ENCODE measurements around the gene EID3.
A peak's percentile ranks its signal among the peaks of the same experiment; 100 is the strongest.
"Not testable (repeated sequence)": the region's sequence is repeated elsewhere in the genome, so short reads cannot be mapped to it uniquely, and the experiment has no call there.

The EID3 gene

DNA sequence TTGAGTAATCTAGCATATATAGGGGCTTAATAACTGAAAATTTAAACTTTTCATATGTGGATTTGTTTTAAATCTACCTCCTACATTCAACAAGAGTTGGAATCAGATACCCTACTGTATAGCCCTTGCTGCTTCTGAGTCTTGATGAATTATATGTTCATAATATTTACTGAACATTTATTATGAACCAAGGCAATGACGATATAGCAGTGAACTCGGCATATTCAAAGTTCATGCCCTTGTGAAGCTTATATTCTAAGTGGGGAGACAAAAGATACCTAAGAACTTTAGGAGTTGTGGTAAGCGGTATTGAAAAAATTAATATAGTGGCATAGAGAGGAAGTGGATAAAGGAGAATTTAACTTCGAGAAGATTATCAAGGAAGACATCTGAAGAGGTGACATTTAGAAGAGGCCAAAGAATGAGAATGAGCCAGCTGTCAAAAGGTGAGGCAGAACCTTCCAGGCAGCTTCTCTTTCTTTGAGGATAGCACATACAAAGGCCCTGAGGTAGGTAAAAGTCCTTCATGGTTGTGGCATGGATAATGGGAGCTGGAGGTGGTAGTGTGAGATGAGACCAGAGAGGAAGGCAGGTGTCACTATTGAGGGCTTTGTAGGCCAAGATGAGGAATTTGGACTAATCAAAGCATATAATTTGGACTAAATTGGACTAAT is 10.2 kb downstream of the EID3 start:
- no peak for DNase-seq

DNA sequence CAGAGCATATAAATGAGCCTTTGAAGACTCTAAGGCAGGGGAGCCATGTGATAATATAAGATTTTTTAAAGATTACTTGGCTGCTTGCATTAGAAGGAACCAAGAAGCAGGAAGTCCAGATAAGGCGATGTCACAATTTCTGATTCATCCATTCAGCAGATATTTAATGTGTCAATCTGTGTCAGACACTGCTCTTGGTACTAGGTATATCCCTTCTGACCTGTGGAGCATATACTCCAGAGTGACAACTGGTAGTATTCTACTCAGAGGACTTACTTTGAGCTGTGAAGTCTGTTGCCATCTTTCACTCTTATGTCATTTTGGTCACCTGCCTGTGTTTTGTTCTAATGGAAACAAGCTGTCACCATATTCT is 10.7 kb downstream of the EID3 start:
- DNase-seq = peak; percentile 70 to 75

DNA sequence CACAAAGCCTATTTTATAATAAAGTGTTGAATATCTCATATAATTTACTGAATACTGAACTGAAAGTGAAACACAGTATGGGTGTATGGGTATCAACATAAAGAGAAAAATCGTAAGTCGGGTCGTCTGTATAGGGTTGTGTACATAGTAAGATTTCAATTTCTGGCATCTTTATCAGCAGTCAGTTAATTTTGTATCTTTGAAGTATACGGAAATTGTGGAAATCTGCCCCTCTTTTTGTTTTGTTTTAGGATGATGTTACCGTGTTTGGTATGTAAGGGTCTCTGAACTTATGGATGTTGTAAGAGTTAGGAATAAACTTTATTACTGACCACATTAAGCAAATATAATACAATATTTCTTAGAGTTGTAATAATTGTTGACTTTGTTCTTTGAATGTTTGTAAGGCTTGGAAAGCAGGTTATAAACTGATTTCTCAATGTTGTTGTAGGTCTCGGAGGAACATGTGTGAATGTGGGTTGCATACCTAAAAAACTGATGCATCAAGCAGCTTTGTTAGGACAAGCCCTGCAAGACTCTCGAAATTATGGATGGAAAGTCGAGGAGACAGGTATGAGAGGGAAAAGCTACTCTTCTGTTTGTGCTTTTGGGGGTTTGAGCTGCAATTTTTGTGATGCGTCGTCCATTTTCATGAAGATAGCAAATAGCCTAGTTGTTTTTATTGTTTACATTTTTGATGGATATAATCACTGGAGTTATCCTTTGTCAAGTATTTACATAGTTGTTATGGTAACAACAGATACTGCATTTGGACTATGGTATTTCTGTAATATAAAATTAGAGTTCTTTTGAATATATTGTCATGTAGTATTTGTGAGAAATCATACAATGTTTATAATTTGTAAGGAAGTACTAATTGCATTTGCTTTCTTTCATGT is 12.0 kb downstream of the EID3 start:
- DNase-seq = no peak

DNA sequence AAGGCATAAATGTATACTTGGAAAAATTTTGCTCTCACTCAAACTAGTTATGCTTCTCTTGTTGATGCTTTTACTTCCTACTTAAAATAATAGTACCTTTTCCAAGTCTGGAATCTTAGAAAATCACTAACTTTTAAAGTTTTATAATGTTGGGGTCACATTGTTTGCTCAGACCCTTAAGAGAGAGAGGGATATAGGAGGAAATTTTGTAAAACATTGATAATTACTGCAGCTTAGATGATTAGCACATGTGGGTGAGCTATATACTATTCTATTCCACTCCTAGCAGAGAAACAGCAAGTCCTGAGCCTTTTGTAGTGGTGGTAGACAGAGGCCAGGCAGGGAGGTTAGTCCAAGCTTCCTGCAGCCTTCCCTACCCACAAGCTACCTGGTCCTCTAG is 13.4 kb downstream of the EID3 start:
- no peak for DNase-seq

DNA sequence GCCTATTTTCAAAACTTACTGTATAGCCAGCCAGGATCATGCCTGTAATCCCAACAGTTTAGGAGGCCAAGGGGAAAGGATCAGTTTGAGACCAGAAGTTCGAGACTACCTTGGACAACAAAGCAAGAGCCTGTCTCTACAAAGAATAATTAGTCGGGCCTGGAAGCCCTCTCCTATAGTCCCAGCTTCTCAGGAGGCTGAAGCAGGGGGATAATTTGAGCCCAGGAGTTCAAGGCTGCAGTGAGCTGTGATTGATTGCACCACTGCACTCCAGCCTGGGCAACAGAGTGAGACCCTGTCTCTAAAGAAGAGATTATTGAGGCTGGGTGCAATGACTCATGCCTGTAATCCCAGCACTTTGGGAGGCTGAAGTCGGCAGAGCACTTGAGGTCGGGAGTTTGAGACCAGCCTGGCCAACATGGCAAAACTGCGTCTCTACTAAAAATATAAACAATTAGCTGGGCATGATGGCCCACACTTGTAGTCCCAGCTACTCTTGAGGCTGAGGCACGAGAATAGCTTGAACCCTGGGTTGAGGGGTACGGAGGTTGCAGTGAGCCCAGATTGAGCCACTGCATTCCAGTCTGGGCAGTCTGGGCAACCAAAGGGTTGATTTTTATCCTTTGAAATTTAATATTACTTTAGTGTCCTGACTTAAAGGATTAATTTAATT is 14.1 kb downstream of the EID3 start:
- DNase-seq = no peak

DNA sequence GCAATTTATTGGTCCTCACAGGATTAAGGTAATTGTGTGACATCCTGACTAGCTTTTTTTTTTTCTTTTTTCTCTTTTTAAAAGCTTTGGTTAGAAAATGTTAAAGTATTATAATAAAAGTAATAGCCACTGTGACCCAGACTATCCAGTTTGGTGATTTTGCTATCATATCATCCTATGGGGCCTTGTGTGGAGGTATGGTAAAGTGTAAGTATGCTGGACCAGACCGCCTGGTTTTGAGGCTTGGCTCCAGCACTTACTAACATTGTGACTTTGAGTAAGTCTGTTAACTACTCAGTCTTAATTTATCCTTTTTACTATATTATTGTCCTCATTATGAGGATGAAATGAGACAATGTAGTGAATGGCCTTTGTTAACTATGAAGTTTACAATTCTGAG is 15.5 kb downstream of the EID3 start:
- no peak for DNase-seq

DNA sequence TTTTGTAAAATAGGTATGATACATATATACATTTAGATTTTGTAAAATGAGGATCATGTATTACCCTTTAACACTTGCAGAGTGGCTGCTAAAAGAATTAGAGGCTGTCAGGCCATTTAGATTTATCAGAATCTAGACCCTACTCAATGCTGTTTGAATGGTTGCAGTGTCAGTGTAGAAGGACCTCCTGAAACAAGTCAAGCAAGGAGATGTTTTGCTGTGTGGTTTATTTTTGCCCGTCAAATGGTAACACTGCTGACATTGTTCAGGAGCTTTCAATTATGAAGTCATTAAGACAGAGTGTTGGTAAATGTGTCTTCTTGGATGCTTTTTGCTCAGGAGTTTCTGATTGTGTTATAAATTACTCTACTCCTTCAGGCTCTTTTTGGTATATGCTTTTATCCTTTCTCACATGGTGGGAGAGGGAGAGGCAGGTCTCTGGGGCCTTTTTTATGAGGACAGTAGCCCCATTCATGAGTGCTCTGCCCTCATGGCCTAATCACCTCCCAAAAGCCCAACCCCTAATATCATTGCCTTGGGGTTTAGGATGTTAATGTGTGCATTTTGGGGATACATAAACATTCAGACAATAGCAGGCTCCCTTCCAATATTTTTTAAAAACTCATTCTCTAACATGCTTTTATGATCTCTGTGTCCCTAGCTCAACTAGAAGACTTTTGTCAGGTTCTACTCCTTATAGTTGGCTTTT is 16.5 kb downstream of the EID3 start:
- DNase-seq = no peak

DNA sequence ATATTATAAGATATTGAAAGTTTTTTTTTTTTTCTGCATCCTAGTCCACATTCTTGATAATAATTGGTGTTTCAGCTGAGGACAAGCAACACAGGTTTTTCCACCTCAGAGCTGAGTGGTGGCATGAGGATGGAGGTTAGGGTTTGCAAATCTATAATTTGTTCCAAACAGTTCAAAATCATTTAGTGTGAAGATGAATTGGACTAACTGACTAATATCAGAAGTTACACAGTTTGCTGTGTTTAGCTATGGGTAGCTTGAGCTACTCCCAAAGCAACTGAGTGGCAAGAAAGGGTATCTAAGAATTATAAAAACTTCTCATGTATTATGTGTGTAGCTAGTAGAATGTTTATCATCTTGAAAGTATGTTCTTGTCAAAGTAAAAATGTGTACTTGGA is 17.1 kb downstream of the EID3 start:
- no peak for DNase-seq

DNA sequence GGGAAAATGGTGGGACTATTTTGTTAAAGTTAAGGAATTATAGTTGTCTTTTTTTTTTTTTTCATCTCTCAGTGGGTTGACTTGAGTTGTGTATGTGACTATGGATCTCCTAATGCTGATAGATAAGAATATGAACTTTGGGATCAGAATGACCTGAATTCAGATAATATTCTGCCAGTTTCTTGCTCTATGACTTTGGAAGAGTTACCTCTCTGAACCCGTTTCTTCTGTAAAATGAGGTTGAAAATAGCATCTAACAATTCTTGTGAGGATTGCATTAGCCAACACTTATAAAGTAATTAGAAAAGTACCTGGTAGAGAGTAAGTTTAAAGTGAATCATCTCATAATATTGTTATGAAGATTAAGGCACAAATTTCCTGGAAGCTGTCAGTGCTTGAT is 18.4 kb downstream of the EID3 start:
- DNase-seq = no peak

DNA sequence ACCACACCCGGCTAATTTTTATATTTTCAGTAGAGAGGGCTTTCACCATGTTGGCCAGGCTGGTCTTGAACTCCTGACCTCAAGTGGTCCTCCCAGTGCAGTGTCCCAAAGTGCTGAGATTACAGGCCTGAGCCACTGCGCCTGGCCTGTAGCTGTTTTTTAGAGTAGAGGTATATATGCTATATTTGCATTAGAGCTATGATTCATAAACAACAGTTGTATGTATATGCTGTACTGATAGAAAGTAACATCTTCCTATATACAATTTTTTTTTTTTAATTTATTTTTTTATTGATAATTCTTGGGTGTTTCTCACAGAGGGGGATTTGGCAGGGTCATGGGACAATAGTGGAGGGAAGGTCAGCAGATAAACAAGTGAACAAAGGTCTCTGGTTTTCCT is 19.0 kb downstream of the EID3 start:
- not testable (repeated sequence) for DNase-seq

DNA sequence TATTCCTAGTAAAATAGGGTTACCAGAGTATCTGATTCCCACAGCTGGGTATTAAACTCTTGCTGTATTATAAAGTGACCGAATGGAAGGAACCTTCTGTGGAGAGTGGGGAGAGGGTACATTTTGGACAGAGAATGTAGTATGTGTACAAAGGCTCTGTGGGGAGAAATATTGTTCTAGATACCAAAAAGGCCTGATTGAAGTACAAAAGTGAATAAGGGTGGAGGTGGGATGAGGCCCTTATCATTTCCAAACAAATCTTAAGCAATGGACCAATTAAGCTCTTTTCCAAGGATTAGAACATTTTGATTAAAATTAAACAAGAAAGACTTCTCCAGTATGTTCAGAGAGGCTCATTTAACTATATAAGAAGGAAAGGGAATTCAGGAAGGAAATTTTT is 20.4 kb downstream of the EID3 start:
- no peak for DNase-seq

DNA sequence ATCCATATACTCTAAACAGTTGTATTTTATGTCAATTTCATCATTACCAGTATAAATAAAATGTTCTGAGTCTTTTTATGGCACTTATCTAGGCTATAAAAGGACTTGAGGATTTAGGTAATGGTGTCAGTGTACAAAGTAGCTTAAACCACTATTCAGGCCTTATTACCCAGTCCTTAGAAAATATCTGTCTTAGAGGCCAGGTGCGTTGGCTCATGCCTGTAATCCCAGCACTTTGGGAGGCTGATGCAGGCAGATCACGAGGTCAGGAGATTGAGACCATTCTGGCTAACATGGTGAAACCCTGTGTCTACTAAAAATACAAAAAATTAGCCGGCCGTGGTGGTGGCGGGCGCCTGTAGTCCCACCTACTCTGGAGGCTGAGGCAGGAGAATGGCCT is 24.7 kb downstream of the EID3 start:
- DNase-seq = not testable (repeated sequence)

DNA sequence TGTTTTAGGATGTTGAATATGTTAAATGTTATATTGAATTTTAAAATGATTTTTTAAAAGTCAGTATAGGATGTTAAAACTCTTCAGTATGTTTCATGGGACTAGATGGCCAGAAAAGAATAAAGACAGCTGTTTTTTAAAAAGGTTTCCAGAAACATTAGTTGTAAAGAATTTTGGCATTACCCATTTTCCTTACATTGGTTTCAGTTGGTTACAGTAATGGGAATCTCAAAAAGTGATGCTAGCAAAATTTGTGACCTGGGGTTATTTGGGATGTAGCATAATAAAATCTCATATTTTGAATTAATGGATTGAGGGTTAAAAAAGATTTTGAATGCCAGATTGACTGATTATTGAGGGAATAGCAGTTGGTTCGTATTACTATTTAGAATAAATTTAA is 25.3 kb downstream of the EID3 start:
- no peak for DNase-seq

DNA sequence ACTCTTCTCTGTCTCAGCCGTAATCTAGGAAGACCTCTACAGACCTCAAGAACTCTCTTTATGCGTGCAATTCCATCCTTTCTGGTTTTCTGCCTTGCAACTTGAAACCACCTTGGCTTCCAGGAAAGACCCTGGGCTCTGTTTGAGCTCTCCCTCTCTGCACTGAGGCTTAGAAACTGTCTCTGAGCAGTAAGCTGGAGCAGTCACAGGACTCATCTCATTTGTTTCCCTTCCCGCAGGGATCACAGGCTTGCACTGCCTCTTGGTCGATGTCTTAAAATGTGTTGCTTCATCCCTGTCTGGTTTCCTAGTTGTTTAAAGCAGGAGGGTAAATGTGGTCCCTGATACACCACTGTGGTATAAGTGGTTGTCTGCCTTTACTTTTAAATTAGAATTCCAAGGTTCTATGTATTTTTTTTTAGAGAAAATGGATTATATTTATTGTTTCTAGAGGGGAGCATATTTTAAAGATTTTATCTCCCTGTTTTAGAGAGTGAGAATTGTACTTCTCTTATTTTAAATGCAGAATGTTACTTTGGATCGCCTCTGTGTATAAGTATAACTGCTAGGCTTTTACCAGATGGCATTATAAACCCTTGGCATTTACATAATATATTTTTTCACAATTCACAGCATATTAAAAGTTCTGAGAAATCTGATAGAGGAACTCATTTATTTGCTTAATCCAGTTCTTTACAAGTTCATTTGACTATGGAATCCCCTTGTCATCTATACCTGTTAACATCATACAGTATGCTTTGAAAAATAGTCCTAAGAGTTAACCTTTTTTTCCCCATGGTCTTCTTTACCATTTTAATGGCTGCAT is 26.4 kb downstream of the EID3 start:
- no peak for DNase-seq

DNA sequence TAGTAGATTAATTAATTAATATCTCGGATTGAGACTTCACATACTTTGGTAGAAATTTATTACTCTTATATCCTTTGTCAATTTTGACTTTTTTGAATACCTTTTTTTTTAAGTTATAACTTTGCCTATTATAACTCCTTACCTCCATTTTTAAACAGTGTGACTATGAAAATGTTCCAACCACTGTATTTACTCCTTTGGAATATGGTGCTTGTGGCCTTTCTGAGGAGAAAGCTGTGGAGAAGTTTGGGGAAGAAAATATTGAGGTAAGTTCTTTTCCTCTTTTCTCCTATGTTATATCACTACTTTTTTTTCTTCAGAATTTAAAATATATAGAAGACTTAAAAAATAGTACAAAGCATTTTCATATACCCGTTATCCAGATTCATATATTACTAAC is 27.8 kb downstream of the EID3 start:
- DNase-seq = no peak

DNA sequence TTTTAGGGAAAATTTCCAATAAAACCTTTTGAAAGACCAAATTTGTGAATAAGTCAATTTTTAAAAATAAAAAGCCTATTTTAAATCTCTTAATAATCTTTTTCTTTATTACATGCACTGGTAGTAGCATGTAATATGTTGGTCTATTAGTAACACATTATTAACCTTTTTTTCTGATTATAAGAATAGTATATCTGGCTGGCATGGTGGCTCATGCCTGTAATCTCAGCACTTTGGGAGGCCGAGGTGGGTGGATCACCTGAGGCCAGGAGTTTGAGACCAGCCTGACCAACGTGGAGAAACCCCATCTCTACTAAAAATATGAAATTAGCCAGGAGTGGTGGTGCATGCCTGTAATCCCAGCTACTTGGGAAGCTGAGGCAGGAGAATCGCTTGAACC is 28.7 kb downstream of the EID3 start:
- not testable (repeated sequence) for DNase-seq

DNA sequence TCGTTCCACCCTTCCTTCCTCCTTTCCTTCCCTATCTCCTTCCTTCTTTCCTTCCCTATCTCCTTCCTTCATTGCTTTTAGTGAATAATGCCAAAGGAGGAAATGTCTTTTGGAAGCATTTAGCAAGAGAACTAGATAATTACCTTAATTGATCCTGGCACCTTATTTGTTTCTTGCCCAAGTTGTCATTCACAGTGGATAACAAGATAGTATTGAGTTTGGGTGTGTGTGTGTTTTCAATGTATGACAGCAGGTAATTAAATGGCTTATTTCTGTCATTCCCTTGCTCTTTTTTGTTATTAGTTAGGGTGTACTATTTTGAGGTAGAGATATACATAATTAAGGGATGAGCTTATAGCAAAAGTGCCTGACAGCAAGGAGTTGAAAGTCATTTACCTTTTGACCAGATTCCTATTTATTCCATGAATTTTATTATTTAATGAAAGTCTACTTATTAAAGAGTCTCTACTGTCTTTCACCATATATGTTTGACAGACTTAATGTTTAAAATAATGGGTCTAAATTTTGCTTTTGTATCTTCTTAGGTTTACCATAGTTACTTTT is 30.2 kb downstream of the EID3 start:
- DNase-seq = no peak

DNA sequence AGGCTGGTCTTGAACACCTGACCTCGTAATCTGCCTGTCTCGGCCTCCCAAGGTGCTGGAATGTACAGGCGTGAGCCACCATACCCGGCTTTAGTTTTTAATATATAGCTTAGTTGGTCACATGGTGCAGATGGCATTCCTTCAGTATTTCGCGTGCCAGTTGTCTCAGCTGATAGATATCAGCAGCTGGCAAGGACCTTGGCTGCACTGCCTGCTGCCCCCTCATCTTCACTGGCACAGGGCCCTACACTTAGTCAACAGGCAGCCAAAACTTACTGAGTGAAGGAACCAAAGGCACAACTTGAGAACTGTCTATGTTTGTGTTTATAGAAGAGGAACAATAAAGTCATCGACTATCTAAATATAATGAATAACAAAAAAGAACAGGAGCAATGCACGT is 31.0 kb downstream of the EID3 start:
- DNase-seq = no peak

DNA sequence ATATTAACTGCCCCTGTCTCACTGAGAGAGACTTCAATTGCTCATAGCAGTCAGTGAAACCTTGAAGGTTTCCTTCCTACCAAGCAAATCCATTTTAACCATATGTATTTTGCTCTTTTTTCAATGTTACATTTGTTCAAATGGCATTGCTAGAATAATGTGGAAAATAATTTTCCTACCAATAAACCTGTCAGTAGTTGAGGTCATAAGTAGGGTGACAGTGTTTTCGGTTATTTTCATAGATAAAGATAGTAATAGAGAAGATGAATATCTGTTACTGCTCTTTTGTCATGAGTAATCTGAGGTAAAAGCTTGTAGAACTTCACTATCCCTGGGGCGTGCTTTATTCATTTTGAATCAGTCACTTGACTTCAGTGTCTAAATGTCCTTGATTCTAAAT is 32.6 kb downstream of the EID3 start:
- no peak for DNase-seq

DNA sequence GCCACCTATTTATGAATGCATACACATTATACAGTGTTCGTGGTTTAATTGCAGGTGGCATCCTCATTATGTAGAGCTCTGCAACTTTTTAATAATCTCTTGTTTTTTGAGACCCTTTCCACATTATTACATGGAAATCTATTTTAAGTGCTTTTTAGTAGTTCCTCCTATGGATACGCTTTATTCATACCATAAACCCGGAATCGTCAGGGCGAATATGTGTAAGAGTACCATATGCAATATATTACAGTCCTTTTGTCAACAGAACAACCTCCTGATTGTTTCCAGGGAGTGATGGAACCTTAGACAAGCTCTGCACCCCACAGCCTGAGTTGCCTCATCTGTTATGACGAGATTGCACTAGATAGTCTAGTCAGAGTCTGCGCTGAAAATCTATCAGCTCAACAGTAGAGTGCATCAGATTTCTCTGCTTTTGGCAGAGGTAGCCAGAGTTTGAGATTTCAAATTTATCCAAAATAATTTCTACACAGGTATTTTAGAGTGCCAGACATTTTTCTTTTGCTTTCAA is 33.6 kb downstream of the EID3 start:
- DNase-seq = no peak

DNA sequence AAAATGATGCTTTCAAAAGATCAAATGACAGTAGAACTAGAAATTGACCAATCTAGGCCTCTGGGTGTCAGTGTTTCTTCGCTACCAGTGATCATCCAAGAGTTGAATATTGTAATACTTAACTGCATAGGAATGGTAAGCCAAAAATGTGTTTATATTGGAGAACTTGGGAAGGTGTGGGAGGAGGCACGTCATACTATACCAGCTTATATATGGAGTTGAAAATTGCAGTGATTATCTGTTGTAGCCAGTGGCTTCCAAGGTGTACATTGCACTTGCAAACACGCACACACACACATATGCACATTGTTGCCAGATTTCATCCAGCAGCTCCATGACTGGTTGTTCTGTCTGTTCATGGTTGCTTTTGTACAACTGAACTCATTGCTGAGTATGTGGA is 36.1 kb downstream of the EID3 start:
- DNase-seq = no peak

DNA sequence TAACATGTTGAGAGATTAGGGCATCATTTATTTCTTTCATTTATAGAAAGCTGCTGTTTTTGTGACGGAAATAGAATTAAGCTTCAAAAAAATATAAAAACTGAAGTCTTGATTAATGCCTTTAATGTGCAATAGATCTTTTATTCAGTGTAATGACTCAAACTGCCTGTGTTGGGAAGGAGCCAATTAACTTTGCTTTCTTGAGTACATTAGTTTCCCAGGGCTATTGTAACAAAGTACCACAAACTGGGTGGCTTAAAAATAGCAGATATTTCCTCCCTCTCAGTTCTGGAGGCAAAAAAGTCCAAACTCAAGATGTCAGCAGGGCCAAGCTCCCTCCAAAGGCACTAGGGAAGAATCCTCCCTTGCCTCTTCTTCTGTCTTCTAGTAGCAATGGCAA is 36.6 kb downstream of the EID3 start:
- DNase-seq = no peak

Measured in inflammatory macrophage (primary cell).